Measurements from ENCODE around the gene MCUB. TPM values are rescaled to one million over a fixed set of nuclear protein-coding genes. Genes with fewer than 3 reads are reported as not detected.
A peak's percentile ranks its signal among the peaks of the same experiment; 100 is the strongest.

MCUB gene
- total RNA-seq, 1 donor = 22.8 TPM

GRCh38 chr4:109702950-109703663 is 143.1 kb downstream of the MCUB start, which contains the start of gene CASP6:
Gene CASP6 (minus strand): TSS chr4:109703445. CDS start chr4:109703395, 50 bp downstream.
- no peaks in the 10 kb centered on the region for H3K9me3 ChIP-seq (ENCODE audit: low read depth, low read length)
- H2AFZ ChIP-seq (ENCODE audit: low read length) = peak within 1 kb of the TSS; percentile 59
- peaks cover 6% of the 10 kb centered on the region for H3K4me1 ChIP-seq (ENCODE audit: insufficient read depth, low read length)
- H3K36me3 ChIP-seq (ENCODE audit: insufficient read depth, low read length) = no peaks in the 10 kb centered on the region
- H3K27me3 ChIP-seq (ENCODE audit: insufficient read depth, low read length) = no peaks in the 10 kb centered on the region
- H3K79me2 ChIP-seq (ENCODE audit: insufficient read depth, low read length) = peaks cover 22% of the 10 kb centered on the region
- H3K4me3 ChIP-seq (ENCODE audit: insufficient read depth, low read length) = peak within 1 kb of the TSS; percentile 88
- peak within 1 kb of the TSS; percentile 81 for H3K4me2 ChIP-seq (ENCODE audit: insufficient read depth, low read length)
- TF ChIP-seq, protein P1, sequence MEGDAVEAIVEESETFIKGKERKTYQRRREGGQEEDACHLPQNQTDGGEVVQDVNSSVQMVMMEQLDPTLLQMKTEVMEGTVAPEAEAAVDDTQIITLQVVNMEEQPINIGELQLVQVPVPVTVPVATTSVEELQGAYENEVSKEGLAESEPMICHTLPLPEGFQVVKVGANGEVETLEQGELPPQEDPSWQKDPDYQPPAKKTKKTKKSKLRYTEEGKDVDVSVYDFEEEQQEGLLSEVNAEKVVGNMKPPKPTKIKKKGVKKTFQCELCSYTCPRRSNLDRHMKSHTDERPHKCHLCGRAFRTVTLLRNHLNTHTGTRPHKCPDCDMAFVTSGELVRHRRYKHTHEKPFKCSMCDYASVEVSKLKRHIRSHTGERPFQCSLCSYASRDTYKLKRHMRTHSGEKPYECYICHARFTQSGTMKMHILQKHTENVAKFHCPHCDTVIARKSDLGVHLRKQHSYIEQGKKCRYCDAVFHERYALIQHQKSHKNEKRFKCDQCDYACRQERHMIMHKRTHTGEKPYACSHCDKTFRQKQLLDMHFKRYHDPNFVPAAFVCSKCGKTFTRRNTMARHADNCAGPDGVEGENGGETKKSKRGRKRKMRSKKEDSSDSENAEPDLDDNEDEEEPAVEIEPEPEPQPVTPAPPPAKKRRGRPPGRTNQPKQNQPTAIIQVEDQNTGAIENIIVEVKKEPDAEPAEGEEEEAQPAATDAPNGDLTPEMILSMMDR (IDR thresholded peaks at IDR 0.05; ENCODE audit: extremely low read depth, low read depth, low read length) = peak; percentile 57
- DNase-seq (ENCODE audit: insufficient read length, low spot score, missing footprints) = peak; percentile 96
- H3K27ac ChIP-seq (ENCODE audit: low read depth, low read length) = peak within 1 kb of the TSS; percentile 47
- H4K20me1 ChIP-seq (ENCODE audit: insufficient read depth, low read length) = no peaks in the 10 kb centered on the region

GRCh38 chr4:109703664-109704361 is 143.8 kb downstream of the MCUB start:
- peak overlapping the region; percentile 88 for H3K4me3 ChIP-seq (ENCODE audit: insufficient read depth, low read length)
- H3K4me1 ChIP-seq (ENCODE audit: insufficient read depth, low read length) = peaks cover 6% of the 10 kb centered on the region
- no peaks in the 10 kb centered on the region for H3K9me3 ChIP-seq (ENCODE audit: low read depth, low read length)
- TF ChIP-seq, protein P1 (IDR thresholded peaks at IDR 0.05; ENCODE audit: extremely low read depth, low read depth, low read length) = no peak
- H3K27me3 ChIP-seq (ENCODE audit: insufficient read depth, low read length) = no peaks in the 10 kb centered on the region
- peaks cover 22% of the 10 kb centered on the region for H3K79me2 ChIP-seq (ENCODE audit: insufficient read depth, low read length)
- H2AFZ ChIP-seq (ENCODE audit: low read length) = peak overlapping the region; percentile 59
- H4K20me1 ChIP-seq (ENCODE audit: insufficient read depth, low read length) = no peaks in the 10 kb centered on the region
- H3K36me3 ChIP-seq (ENCODE audit: insufficient read depth, low read length) = no peaks in the 10 kb centered on the region
- DNase-seq (ENCODE audit: insufficient read length, low spot score, missing footprints) = peak; percentile 62
- no peak overlapping the region for H3K27ac ChIP-seq (ENCODE audit: low read depth, low read length)
- peak overlapping the region; percentile 81 for H3K4me2 ChIP-seq (ENCODE audit: insufficient read depth, low read length)

- no peak overlapping the region for H3K4me3 ChIP-seq (ENCODE audit: insufficient read depth, low read length)
- no peaks in the 10 kb centered on the region for H3K9me3 ChIP-seq (ENCODE audit: low read depth, low read length)
- H3K79me2 ChIP-seq (ENCODE audit: insufficient read depth, low read length) = no peaks in the 10 kb centered on the region
- H3K27me3 ChIP-seq (ENCODE audit: insufficient read depth, low read length) = no peaks in the 10 kb centered on the region
- H3K4me1 ChIP-seq (ENCODE audit: insufficient read depth, low read length) = no peaks in the 10 kb centered on the region
- no peak for DNase-seq (ENCODE audit: insufficient read length, low spot score, missing footprints)
- no peaks in the 10 kb centered on the region for H4K20me1 ChIP-seq (ENCODE audit: insufficient read depth, low read length)
- H3K27ac ChIP-seq (ENCODE audit: low read depth, low read length) = no peak overlapping the region
- no peak overlapping the region for H2AFZ ChIP-seq (ENCODE audit: low read length)
- H3K36me3 ChIP-seq (ENCODE audit: insufficient read depth, low read length) = peaks cover 8% of the 10 kb centered on the region
- TF ChIP-seq, protein P1 (IDR thresholded peaks at IDR 0.05; ENCODE audit: extremely low read depth, low read depth, low read length) = no peak
- no peak overlapping the region for H3K4me2 ChIP-seq (ENCODE audit: insufficient read depth, low read length)
Measured at GRCh38 chr4:109708435-109708834, 148.4 kb downstream of the MCUB start.

DNA sequence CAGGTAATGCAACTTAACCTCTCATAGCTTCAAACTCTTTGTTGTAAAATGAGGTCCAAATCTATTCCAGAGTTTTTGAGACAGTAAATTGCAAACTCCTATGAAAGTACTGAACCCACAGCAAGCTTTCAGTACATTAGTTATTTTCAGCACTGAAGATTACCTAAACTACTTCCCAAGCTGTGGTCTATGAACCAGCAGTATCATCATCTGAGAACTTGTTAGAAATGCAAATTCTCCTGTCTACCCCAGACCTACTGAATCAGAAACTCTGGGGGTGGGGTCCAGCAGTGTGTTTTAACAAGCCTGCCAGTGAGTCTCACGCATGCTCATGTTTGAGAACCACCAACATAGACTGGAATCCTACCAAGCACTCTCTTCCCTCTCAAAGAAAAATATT is 148.9 kb downstream of the MCUB start:
- no peak for DNase-seq (ENCODE audit: insufficient read length, low spot score, missing footprints)
- TF ChIP-seq, protein P1 (IDR thresholded peaks at IDR 0.05; ENCODE audit: extremely low read depth, low read depth, low read length) = no peak
- Histone ChIP-seq H3K36me3 (ENCODE audit: insufficient read depth, low read length) (peaks cover 8% of the 10 kb centered on the region), H3K27ac (ENCODE audit: low read depth, low read length) (no peak overlapping the region), H2AFZ (ENCODE audit: low read length) (no peak overlapping the region), H3K4me2 (ENCODE audit: insufficient read depth, low read length) (no peak overlapping the region), H3K79me2 (ENCODE audit: insufficient read depth, low read length) (no peaks in the 10 kb centered on the region), H3K27me3 (ENCODE audit: insufficient read depth, low read length) (no peaks in the 10 kb centered on the region), H3K4me3 (ENCODE audit: insufficient read depth, low read length) (no peak overlapping the region), H3K9me3 (ENCODE audit: low read depth, low read length) (no peaks in the 10 kb centered on the region), H3K4me1 (ENCODE audit: insufficient read depth, low read length) (no peaks in the 10 kb centered on the region), H4K20me1 (ENCODE audit: insufficient read depth, low read length) (no peaks in the 10 kb centered on the region)

Measured in osteoblast (primary cell).